K562 (cell line): Measurements from ENCODE around the gene NES. TPM values are rescaled to one million over a fixed set of nuclear protein-coding genes. Genes with fewer than 3 reads are reported as not detected.

Experiments used
- ATAC-seq: fragments of 200-7000 bp; cut with Tn5 transposase; 3 replicates; pipeline ENCODE4 v1.9.1; 2020; ENCODE audit warnings: moderate library complexity
- BruUV-seq: library from RNA; stranded (reverse); fragments of 400-500 nt; replicated peaks from 2 replicates; lab custom pipeline; 2021; lab: Mats Ljungman, UMichigan
- CTCF ChIA-PET: fragments of 300-600 bp; formaldehyde crosslinking; extraction: SDS; loops from one replicate; lab custom pipeline; 2021; ENCODE audit warnings: low intra/inter-chr PET ratio; lab: Yijun Ruan, JAX
- POLR2A ChIA-PET: fragments of 300-600, 350-650 bp; sonication (Branson Sonifier 250); formaldehyde crosslinking; extraction: SDS; loops from one replicate; lab custom pipeline; 2021; ENCODE audit warnings: antibody characterized with exemption, inconsistent platforms; lab: Yijun Ruan, JAX
- DNase-seq, 4 experiments: peaks; one replicate each; pipeline versions ENCODE4 v3.0.0 to v3.0.0-alpha.2; 2011 to 2018; ENCODE audit warnings: low spot score in 3 of 4, mixed read lengths in 3 of 4; ENCODE audit errors: extremely low read depth in 1 of 4
- FAIRE-seq: peaks from 2 replicates; lab custom pipeline; 2011; peaks lifted over from hg19 to GRCh38; lab: Jason Lieb, UNC
- H2AFZ ChIP-seq: 2 replicates; pipeline ENCODE4 v1.6.0; 2011; ENCODE audit warnings: low read depth, low read length, control low read depth, inconsistent platforms
- H3K27ac ChIP-seq: fragments of 200-600 bp; 3 replicates; pipeline ENCODE4 v1.8.0; 2011; ENCODE audit warnings: low read depth, mild to moderate bottlenecking, control low read depth, inconsistent platforms, low read length, moderate library complexity, mixed read lengths; ENCODE audit errors: extremely low read depth
- H3K27me3 ChIP-seq, 2 experiments: fragments of 300-600 bp in 1 of 2; 2 replicates in 1 of 2; 3 replicates in 1 of 2; pipeline versions ENCODE4 v1.6.0 to v1.8.0; 2011; ENCODE audit warnings: inconsistent platforms in 2 of 2, low read length in 2 of 2, mild to moderate bottlenecking in 1 of 2, mixed read lengths in 1 of 2, moderate library complexity in 1 of 2; ENCODE audit not compliant: control insufficient read depth in 2 of 2, insufficient read depth in 2 of 2
- H3K36me3 ChIP-seq: fragments of 300-600 bp; 3 replicates; pipeline ENCODE4 v1.8.0; 2011; ENCODE audit warnings: mild to moderate bottlenecking, low read length, inconsistent platforms; ENCODE audit not compliant: control insufficient read depth, insufficient read depth
- H3K4me1 ChIP-seq, 2 experiments: fragments of 200-600 bp in 1 of 2; replicated peaks in 1 of 2; 2 replicates in 1 of 2; 3 replicates in 1 of 2; pipeline versions ENCODE4 v1.5.1 to v1.8.0; 2011; ENCODE audit warnings: inconsistent platforms in 2 of 2, low read length in 2 of 2, mild to moderate bottlenecking in 1 of 2, mixed read lengths in 1 of 2, moderate library complexity in 1 of 2; ENCODE audit not compliant: control insufficient read depth in 2 of 2, insufficient read depth in 2 of 2
- H3K4me2 ChIP-seq: 2 replicates; pipeline ENCODE4 v1.6.1; 2011; ENCODE audit warnings: low read length, control low read depth, inconsistent platforms, mixed read lengths; ENCODE audit not compliant: insufficient read depth
- H3K4me3 ChIP-seq: fragments of 200-600 bp; sonication (generic), shearing (Covaris generic); 2 replicates; pipeline ENCODE4 v1.5.1; 2016; ENCODE audit warnings: control low read depth, inconsistent platforms
- H3K79me2 ChIP-seq: fragments of 200-600 bp; 3 replicates; pipeline ENCODE4 v1.8.0; 2011; ENCODE audit warnings: low read length, inconsistent platforms; ENCODE audit not compliant: control insufficient read depth, insufficient read depth
- H3K9ac ChIP-seq, 2 experiments: 2 replicates each; pipeline versions ENCODE4 v1.6.0 to v1.6.1; 2011; ENCODE audit warnings: low read depth in 2 of 2, low read length in 2 of 2, control low read depth in 1 of 2, inconsistent platforms in 1 of 2, mild to moderate bottlenecking in 1 of 2, mixed read lengths in 1 of 2; ENCODE audit not compliant: insufficient read depth in 1 of 2
- H3K9me1 ChIP-seq: one replicate; pipeline ENCODE4 v1.6.0; 2011; ENCODE audit warnings: inconsistent platforms, mild to moderate bottlenecking, low read length, moderate library complexity; ENCODE audit not compliant: control insufficient read depth, insufficient read depth
- H3K9me3 ChIP-seq: replicated peaks from 2 replicates; pipeline ENCODE4 v1.5.1; 2011; ENCODE audit warnings: low read depth, low read length, inconsistent platforms; ENCODE audit not compliant: control insufficient read depth, insufficient read depth
- H4K20me1 ChIP-seq: replicated peaks from 2 replicates; pipeline ENCODE4 v1.6.1; 2011; ENCODE audit warnings: low read length, inconsistent platforms, mixed read lengths; ENCODE audit not compliant: control insufficient read depth, insufficient read depth
- ADNP ChIP-seq: fragments of 200-800 bp; sonication (Bioruptor generic); IDR thresholded peaks from 2 replicates; pipeline ENCODE4 v1.6.1; 2016; ENCODE audit warnings: missing genetic modification characterization, missing compliant biosample characterization
- HDAC1 ChIP-seq, 2 experiments: fragments of 450-650 bp; IDR thresholded peaks; 2 replicates each; pipeline ENCODE4 v1.6.1; 2016 to 2017; ENCODE audit warnings: inconsistent platforms in 1 of 2, mild to moderate bottlenecking in 1 of 2, moderate library complexity in 1 of 2
- HNRNPL ChIP-seq: fragments of 200-400 bp; formaldehyde crosslinking; IDR thresholded peaks from 2 replicates; pipeline ENCODE4 v1.6.1; 2017; ENCODE audit warnings: low read depth, mild to moderate bottlenecking, low read length
- PURB ChIP-seq: sonication (generic); formaldehyde crosslinking; IDR thresholded peaks from 2 replicates; pipeline ENCODE4 v1.9.0; 2021; ENCODE audit warnings: low read depth, mild to moderate bottlenecking, missing genetic modification reagents
- SPI1 ChIP-seq: IDR thresholded peaks from 2 replicates; pipeline ENCODE4 v1.6.1; 2011; ENCODE audit warnings: low read depth, low read length, control low read depth, borderline replicate concordance
- ZBED1 ChIP-seq: IDR thresholded peaks from 2 replicates; pipeline ENCODE4 v1.6.1; 2014
- ZNF121 ChIP-seq: sonication (generic); formaldehyde crosslinking; conservative IDR thresholded peaks from 2 replicates; pipeline ENCODE4 v1.8.0; 2022; ENCODE audit warnings: missing genetic modification reagents
- ZNF398 ChIP-seq: fragments of 250-450 bp; sonication (Bioruptor Pico); IDR thresholded peaks from 2 replicates; pipeline ENCODE4 v1.8.0; 2021; ENCODE audit warnings: moderate library complexity, mild to moderate bottlenecking, inconsistent platforms
- WGBS: fragments of 100-300 bp; shearing (Covaris generic); methylation state at CpG from one replicate; pipeline ENCODE4 v1.1.6; 2016; ENCODE audit warnings: low coverage, mixed read lengths; ENCODE audit not compliant: insufficient coverage; ENCODE audit errors: missing lambda C conversion rate; 5-methylcytosine and 5-hydroxymethylcytosine counted together
- in situ Hi-C: fragments of 300-500 bp; cut with MboI; formaldehyde crosslinking; loops from 4 replicates; pipeline ENCODE4 v1.15.0; 2018; ENCODE audit warnings: inconsistent platforms, mixed read lengths
- intact Hi-C: fragments of 100-400 bp; cut with micrococcal nuclease; formaldehyde crosslinking; loops from 2 replicates; pipeline ENCODE4 v1.14.2; 2022
- polyA plus RNA-seq, 8 experiments: library from polyadenylated mRNA; depleted of rRNA in 4 of 8; stranded (reverse) in 5 of 8; unstranded in 3 of 8; fragments of >200 nt; fragmentation: Nextera tagmentation in 2 of 8; fragmentation: Illumina TruSeq in 1 of 8; extraction: Ambion mirVana in 2 of 8; extraction: Trizol in 1 of 8; gene quantifications; 2 replicates each; pipeline versions ENCODE4 v1.2.1 to v1.2.3, GENCODE V29; 2011 to 2014; ENCODE audit warnings: inconsistent platforms in 1 of 8, missing spikeins in 1 of 8
- total RNA-seq, 7 experiments: library from RNA; depleted of rRNA in 6 of 7; stranded (reverse); fragments of >200 nt in 6 of 7; fragmentation: Illumina TruSeq in 2 of 7; extraction: Trizol in 2 of 7; gene quantifications; 2 replicates each; pipeline versions ENCODE4 v1.2.1 to v1.2.3, GENCODE V29; 2011 to 2021; ENCODE audit warnings: low replicate concordance in 1 of 7
- TF ChIP-seq, protein P1 (sequence below), 3 experiments: fragments of 200-800 bp in 1 of 3; fragments of 250-450 bp in 1 of 3; fragments of 450-650 bp in 1 of 3; sonication (Bioruptor Pico) in 1 of 3; sonication (Bioruptor generic) in 1 of 3; formaldehyde crosslinking in 1 of 3; IDR thresholded peaks; 2 replicates each; pipeline versions ENCODE4 v1.6.1 to v1.8.0; 2016 to 2022; ENCODE audit warnings: mild to moderate bottlenecking in 2 of 3, missing genetic modification characterization in 2 of 3, missing compliant biosample characterization in 1 of 3, moderate library complexity in 1 of 3
- TF ChIP-seq, protein P2 (sequence below): fragments of 450-650 bp; formaldehyde crosslinking; IDR thresholded peaks from 2 replicates; pipeline ENCODE4 v1.4.0; 2022; ENCODE audit warnings: missing genetic modification characterization
- TF ChIP-seq, protein P3 (sequence below), 2 experiments: fragments of 200-800 bp in 1 of 2; sonication (Bioruptor generic) in 1 of 2; sonication (generic) in 1 of 2; formaldehyde crosslinking in 1 of 2; IDR thresholded peaks in 1 of 2; conservative IDR thresholded peaks in 1 of 2; 2 replicates each; pipeline versions ENCODE4 v1.5.0 to v1.6.1; 2016 to 2020; ENCODE audit warnings: missing compliant biosample characterization in 1 of 2, missing genetic modification characterization in 1 of 2, missing genetic modification reagents in 1 of 2

Gene NES
- total and polyA plus RNA-seq, 9 of the 15 experiments (the other 6 are each of a cell fraction or from before 2014, with no cell fraction given): 0.10 to 8.6 (median 4.2) TPM

GRCh38 chr1:156657741-156658319, 19.4 kb downstream of the NES start:
- H3K4me2 ChIP-seq: peak overlapping the region; percentile 93
- peak overlapping the region; percentile 19 for H3K4me3 ChIP-seq
- TF ChIP-seq ADNP (tag): no peak
- no peak for TF ChIP-seq HNRNPL
- TF ChIP-seq, protein P1, sequence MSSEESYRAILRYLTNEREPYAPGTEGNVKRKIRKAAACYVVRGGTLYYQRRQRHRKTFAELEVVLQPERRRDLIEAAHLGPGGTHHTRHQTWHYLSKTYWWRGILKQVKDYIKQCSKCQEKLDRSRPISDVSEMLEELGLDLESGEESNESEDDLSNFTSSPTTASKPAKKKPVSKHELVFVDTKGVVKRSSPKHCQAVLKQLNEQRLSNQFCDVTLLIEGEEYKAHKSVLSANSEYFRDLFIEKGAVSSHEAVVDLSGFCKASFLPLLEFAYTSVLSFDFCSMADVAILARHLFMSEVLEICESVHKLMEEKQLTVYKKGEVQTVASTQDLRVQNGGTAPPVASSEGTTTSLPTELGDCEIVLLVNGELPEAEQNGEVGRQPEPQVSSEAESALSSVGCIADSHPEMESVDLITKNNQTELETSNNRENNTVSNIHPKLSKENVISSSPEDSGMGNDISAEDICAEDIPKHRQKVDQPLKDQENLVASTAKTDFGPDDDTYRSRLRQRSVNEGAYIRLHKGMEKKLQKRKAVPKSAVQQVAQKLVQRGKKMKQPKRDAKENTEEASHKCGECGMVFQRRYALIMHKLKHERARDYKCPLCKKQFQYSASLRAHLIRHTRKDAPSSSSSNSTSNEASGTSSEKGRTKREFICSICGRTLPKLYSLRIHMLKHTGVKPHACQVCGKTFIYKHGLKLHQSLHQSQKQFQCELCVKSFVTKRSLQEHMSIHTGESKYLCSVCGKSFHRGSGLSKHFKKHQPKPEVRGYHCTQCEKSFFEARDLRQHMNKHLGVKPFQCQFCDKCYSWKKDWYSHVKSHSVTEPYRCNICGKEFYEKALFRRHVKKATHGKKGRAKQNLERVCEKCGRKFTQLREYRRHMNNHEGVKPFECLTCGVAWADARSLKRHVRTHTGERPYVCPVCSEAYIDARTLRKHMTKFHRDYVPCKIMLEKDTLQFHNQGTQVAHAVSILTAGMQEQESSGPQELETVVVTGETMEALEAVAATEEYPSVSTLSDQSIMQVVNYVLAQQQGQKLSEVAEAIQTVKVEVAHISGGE (CRISPR knock-in tag; IDR thresholded peaks at IDR 0.05): no peak
- TF ChIP-seq, protein P2, sequence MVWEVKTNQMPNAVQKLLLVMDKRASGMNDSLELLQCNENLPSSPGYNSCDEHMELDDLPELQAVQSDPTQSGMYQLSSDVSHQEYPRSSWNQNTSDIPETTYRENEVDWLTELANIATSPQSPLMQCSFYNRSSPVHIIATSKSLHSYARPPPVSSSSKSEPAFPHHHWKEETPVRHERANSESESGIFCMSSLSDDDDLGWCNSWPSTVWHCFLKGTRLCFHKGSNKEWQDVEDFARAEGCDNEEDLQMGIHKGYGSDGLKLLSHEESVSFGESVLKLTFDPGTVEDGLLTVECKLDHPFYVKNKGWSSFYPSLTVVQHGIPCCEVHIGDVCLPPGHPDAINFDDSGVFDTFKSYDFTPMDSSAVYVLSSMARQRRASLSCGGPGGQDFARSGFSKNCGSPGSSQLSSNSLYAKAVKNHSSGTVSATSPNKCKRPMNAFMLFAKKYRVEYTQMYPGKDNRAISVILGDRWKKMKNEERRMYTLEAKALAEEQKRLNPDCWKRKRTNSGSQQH (CRISPR knock-in tag): no peak
- TF ChIP-seq PURB (CRISPR knock-in tag): no peak
- TF ChIP-seq, protein P3, sequence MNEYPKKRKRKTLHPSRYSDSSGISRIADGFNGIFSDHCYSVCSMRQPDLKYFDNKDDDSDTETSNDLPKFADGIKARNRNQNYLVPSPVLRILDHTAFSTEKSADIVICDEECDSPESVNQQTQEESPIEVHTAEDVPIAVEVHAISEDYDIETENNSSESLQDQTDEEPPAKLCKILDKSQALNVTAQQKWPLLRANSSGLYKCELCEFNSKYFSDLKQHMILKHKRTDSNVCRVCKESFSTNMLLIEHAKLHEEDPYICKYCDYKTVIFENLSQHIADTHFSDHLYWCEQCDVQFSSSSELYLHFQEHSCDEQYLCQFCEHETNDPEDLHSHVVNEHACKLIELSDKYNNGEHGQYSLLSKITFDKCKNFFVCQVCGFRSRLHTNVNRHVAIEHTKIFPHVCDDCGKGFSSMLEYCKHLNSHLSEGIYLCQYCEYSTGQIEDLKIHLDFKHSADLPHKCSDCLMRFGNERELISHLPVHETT (CRISPR knock-in tag; conservative IDR thresholded peaks at IDR 0.05 in 1 of 2, IDR thresholded peaks at IDR 0.05 in 1 of 2): no peak
- no peak for TF ChIP-seq ZNF398
- TF ChIP-seq ZNF121 (CRISPR knock-in tag): no peak
- peak in 1 of 2 experiments; percentile 54; a peak in 1 of 4 replicates for TF ChIP-seq HDAC1 (IDR thresholded peaks at IDR 0.05)
- no peak for TF ChIP-seq ZBED1
- TF ChIP-seq SPI1: peak; percentile 29; the same call in 1 of the 2 replicates

More at GRCh38 chr1:156657741-156658319, 19.4 kb downstream of the NES start:
- peaks cover 68% of the 10 kb centered on the region for H4K20me1 ChIP-seq
- H3K9me3 ChIP-seq: no peaks in the 10 kb centered on the region
- 13% methylated on average over 11 of the region's 15 CpGs for WGBS
- peak overlapping the region; percentile 68 for H3K27ac ChIP-seq
- in situ Hi-C loops: no loop called here
- CTCF ChIA-PET: interaction anchor here (1.1 to 5.1 kb wide), 6 partner anchors 21 to 201 kb away, joined by 4 to 110 read pairs (median 24); partner anchors contain the start of gene NES
- no peaks in the 10 kb centered on the region for H3K27me3 ChIP-seq
- H2AFZ ChIP-seq: no peak overlapping the region
- DNase-seq (no peak), ATAC-seq (no peak), FAIRE-seq (peak; percentile 6)
- peaks cover 59% of the 10 kb centered on the region; the same call in 2 of the 3 replicates for H3K36me3 ChIP-seq
- peak overlapping the region; percentile 77 to 92 for H3K9ac ChIP-seq
- peaks cover 49% of the 10 kb centered on the region for H3K9me1 ChIP-seq
- POLR2A ChIA-PET: interaction anchor here (0.6 to 1.5 kb wide), 6 partner anchors 9 to 267 kb away, joined by 3 to 6 read pairs (median 3); no protein-coding TSS in a partner anchor
- H3K4me1 ChIP-seq: peaks cover 48 to 61% of the 10 kb centered on the region in 2 experiments
- peaks cover 93% of the 10 kb centered on the region for H3K79me2 ChIP-seq
- intact Hi-C loops: loop anchor here (1.0 kb wide), 1 partner anchor 31 kb away; no protein-coding TSS in a partner anchor
- BruUV-seq: no TSS peak
